ENCODE data around the gene CRMP1.

CRMP1 gene

GRCh38 chr4:5801696-5802095, 91.2 kb downstream of the CRMP1 start:
- in situ Hi-C loops (cut with HindIII; ENCODE audit: low sequenced_read_pairs): no loop called here

DNA sequence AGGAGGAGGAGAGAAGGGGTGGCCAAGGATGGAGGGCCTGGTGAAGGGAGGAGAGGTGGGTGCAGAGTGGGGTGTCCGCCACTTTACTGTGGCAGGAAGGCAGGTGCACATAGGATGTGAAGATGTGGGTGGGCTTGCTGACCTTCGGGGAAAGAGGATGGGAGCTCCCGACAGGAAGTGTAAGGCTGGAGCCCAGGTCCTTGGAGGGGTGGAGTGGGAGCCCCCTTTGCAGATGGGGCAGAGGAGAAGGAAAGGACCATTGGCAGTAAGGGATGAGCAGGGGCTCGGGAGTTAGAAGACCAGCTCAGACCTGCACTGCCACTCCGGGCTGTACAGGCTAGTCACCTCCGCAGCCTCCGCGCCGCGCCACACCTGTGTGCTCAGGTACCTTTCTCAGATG, 92.4 kb downstream of the CRMP1 start:
- in situ Hi-C loops (cut with HindIII; ENCODE audit: low sequenced_read_pairs): no loop called here

GRCh38 chr4:5799406-5799805, 93.5 kb downstream of the CRMP1 start:
- in situ Hi-C loops (cut with HindIII; ENCODE audit: low sequenced_read_pairs): no loop called here

DNA sequence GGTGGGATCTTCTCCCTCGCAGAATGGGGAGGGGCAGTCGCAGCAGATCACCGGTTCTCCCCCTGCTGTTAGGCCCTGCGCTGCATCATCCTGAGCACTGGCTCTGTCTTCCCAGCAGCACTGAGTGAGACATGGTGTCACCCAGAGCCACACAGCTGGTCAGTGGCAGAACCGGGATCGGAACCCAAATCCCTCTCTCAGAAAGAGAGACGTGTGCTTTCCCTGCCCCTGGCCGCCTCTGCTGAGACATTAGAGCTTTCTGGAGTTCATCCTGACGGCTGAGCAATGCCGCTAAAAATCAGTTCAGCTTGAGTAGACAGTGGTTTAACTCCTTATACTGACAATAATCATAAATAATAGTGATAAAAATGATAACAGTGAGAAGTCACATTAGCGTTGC, 93.9 kb downstream of the CRMP1 start:
- in situ Hi-C loops (cut with HindIII; ENCODE audit: low sequenced_read_pairs): no loop called here

DNA sequence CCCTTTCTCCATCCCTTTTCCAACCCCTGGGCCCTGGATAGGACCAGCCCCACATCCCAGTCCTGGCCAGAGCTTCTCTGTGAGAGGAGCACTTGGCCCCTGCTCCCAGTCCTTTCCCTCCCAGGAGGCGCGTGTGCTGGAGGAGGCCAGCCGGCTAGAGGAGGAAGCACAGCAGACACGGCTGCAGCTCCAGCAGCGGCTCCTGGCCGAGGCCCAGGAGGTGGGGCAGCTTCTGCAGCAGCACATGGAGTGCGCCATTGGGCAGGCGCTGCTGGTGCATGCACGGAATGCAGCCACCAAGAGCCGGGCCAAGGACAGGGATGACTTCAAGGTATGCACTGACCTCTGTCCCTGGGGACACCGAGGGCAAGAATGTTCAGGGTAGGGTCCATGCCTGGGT, 94.4 kb downstream of the CRMP1 start:
- in situ Hi-C loops (cut with HindIII; ENCODE audit: low sequenced_read_pairs): no loop called here

- in situ Hi-C loops (cut with HindIII; ENCODE audit: low sequenced_read_pairs): no loop called here
These were observed 95.0 kb downstream of the CRMP1 start for GRCh38 chr4:5797866-5798265.

DNA sequence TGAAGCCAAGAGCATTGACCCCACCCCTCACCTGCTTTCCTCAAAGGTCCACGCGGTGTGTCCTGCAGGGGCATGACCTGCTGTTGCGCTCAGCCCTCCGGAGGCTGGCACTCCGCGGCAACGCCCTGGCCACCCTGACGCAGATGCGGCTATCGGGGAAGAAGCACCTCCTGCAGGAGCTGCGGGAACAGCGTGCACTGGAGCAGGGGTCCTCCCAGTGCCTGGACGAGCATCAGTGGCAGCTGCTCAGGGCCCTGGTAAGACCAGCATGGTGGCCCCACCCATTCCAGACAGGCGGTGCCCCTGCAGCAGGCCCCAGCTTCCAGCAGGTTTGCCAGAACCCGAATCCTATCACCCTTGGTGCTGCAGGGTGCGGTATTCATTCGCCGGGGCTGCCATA, 95.9 kb downstream of the CRMP1 start:
- in situ Hi-C loops (cut with HindIII; ENCODE audit: low sequenced_read_pairs): no loop called here

DNA sequence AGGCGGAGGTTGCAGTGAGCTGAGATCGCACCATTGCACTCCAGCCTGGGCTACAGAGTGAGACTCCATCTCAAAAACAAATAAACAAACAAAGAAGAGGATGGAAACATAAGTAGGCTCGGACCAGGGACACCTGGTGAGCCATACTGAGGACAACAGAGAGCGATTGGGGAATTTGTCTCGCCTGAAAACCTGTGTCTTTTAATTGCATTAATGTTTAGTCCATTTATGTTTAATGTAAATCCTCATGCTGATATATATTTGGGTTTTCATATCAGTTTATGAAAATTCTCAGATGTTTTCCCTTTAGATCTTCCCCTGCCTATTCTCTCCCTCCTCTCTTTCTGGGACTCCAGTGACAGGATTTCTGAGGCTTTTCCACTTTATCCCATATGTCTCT, 97.3 kb downstream of the CRMP1 start:
- in situ Hi-C loops (cut with HindIII; ENCODE audit: low sequenced_read_pairs): no loop called here

DNA sequence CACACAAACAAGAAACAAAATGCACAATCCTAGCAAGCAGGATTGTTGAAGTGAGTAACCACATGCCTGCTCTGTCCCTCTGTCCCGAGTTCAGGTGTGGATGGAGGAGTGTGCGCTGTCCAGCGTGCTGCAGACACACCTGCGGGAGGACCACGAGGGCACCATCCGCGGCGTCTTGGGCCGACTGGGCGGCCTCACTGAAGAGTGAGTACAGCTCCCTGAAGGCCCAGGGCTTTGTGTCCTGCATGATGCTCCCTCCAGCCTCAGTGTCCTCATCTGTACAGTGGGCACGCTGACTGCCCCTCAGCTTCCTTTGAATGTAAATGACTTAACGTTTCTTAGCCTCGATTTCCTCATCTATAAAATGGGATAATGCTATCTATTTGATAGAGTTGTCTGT, 99.4 kb downstream of the CRMP1 start:
- in situ Hi-C loops (cut with HindIII; ENCODE audit: low sequenced_read_pairs): no loop called here

GRCh38 chr4:5791654-5792053, 101.2 kb downstream of the CRMP1 start:
- in situ Hi-C loops (cut with HindIII; ENCODE audit: low sequenced_read_pairs): no loop called here

DNA sequence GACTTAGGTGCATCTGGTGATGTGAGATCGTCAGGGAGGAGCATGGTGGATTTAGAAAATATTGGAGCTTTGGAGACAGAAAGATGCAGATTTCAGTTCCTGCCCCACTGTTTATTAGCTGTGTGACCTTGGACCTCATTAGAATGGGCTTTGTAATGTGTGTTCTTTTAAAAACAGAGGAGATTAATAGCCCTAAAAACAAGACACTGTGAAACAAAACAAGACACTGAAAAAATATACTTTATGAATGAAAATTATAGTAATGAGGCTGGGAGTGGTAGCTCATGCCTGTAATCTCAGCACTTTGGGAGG, 102.4 kb downstream of the CRMP1 start:
- in situ Hi-C loops (cut with HindIII; ENCODE audit: low sequenced_read_pairs): no loop called here

DNA sequence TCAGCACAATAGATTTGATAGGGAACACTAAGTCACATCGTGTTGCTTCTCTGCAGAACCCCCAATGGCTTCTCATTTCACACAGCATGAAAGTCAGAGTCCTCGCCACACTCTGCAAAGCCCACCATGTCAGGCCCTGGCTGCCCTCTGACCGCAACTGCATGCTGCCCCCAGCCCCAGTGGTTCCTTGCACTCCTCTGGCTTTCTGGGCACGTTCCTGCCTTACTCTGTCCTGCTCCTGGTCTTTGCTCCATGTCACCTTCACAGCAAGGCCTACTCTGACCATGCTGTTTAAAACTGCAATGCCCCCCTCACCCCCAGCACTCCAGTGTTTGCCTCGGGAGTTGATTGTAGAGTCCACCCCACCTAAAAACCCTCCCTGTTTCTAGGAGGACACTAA, 103.7 kb downstream of the CRMP1 start:
- in situ Hi-C loops (cut with HindIII; ENCODE audit: low sequenced_read_pairs): no loop called here

GRCh38 chr4:5788144-5788543, 104.7 kb downstream of the CRMP1 start:
- in situ Hi-C loops (cut with HindIII; ENCODE audit: low sequenced_read_pairs): no loop called here

- in situ Hi-C loops (cut with HindIII; ENCODE audit: low sequenced_read_pairs): no loop called here
These were observed 105.6 kb downstream of the CRMP1 start for GRCh38 chr4:5787311-5787710.

DNA sequence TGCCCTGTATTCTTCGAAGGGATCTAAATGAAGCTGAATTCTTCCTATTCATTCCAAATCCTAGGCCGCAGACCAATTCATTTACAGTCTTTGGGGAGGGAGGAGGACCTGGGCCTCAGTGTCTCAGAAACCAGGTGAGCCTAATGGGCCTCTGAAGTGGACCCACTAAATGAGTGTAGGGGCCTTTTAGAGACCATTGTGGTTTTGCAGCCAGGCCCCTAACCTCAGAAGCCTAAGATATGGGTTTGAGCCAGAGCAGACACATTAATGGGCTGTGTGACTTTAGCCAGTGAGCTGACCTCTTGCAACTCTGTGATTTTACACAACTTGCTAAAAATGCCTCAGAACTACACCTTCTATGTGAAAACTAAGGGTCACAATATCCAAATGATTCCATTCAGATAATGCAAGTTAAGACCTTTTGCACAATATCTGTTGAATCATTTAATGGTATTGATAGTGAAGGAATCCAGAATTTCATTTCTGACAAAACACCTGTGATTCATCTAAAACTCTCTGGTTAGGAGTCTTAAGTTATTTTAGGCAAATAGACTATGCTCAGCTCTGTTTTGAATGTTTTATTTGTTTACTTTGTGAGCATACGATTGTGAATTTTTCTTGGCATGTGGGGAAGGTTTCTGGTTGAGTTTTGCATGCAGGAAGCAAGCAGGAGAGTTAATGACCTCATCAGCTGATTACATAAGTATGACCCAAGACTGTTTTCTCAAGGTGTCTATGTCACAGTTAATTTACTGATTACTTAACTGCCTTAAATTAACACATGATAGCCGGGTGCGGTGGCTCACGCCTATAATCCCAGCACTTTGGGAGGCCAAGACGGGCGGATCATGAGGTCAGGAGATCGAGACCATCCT, 106.8 kb downstream of the CRMP1 start:
- in situ Hi-C loops (cut with HindIII; ENCODE audit: low sequenced_read_pairs): no loop called here

GRCh38 chr4:5784960-5785611, 107.8 kb downstream of the CRMP1 start:
- in situ Hi-C loops (cut with HindIII; ENCODE audit: low sequenced_read_pairs): loop anchor here (5.0 kb wide), 1 partner anchor 103 kb away; no protein-coding TSS in a partner anchor

GRCh38 chr4:5784021-5784420, 108.9 kb downstream of the CRMP1 start:
- in situ Hi-C loops (cut with HindIII; ENCODE audit: low sequenced_read_pairs): loop anchor here (5.0 kb wide), 1 partner anchor 102 kb away; no protein-coding TSS in a partner anchor

GRCh38 chr4:5783486-5783885, 109.4 kb downstream of the CRMP1 start:
- in situ Hi-C loops (cut with HindIII; ENCODE audit: low sequenced_read_pairs): loop anchor here (5.0 kb wide), 1 partner anchor 101 kb away; no protein-coding TSS in a partner anchor

DNA sequence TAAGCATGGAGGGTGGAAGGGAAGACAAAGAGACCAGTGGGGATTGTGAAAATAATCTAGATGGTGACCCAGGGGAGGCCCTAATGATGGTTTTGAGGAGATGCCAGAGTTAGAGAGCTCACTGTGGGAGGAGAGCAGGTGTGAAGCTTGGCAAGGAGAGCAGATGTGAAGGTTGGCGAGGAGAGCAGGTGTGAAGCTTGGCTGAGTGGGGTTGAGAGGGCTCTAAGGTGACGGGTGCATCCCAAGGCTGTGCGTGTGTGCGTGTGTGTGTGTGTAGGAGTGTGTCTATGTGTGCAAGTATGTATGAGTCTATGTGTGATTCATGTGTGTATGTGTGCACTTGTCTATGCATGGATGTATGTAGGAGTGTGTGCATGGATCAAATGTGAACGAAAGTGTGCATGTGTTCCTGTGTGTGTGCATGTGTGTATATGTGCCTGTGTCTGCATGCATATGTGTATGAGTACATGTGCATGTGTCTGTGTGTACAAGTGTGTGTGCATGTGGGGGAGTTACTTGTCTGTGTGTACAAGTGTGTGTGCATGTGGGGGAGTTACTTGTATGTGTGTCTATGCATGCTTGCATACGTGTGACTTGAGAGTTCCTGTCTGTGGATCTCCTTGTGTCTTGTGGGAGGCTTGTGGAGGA, 109.9 kb downstream of the CRMP1 start:
- in situ Hi-C loops (cut with HindIII; ENCODE audit: low sequenced_read_pairs): loop anchor here (5.0 kb wide), 1 partner anchor 101 kb away; no protein-coding TSS in a partner anchor

GRCh38 chr4:5781691-5782090, 111.2 kb downstream of the CRMP1 start:
- in situ Hi-C loops (cut with HindIII; ENCODE audit: low sequenced_read_pairs): loop anchor here (5.0 kb wide), 1 partner anchor 99 kb away; no protein-coding TSS in a partner anchor

- in situ Hi-C loops (cut with HindIII; ENCODE audit: low sequenced_read_pairs): loop anchor here (5.0 kb wide), 1 partner anchor 99 kb away; no protein-coding TSS in a partner anchor
These were observed 111.9 kb downstream of the CRMP1 start for GRCh38 chr4:5780831-5781480.
